CD14-positive monocyte (primary cell): ENCODE data around the gene OR2G3. TPM values are rescaled to one million over a fixed set of nuclear protein-coding genes. Genes with fewer than 3 reads are reported as not detected.
A peak's percentile ranks its signal among the peaks of the same experiment; 100 is the strongest.

Experiments used
- DNase-seq, 3 donors: peaks; one replicate each; pipeline ENCODE4 v3.0.0-alpha.2; 2011 to 2022
- H2AFZ ChIP-seq: 2 replicates; pipeline ENCODE4 v1.6.0; 2012; ENCODE audit warnings: mild to moderate bottlenecking, low read depth, low read length, inconsistent platforms; ENCODE audit not compliant: insufficient read depth, poor library complexity, severe bottlenecking
- H3K27ac ChIP-seq, 2 donors: 1 replicate in 1 of 2; 2 replicates in 1 of 2; pipeline ENCODE4 v1.5.1; 2012 to 2013; ENCODE audit warnings: low read length in 2 of 2, control low read depth in 1 of 2, inconsistent platforms in 1 of 2, low read depth in 1 of 2, mild to moderate bottlenecking in 1 of 2
- H3K27me3 ChIP-seq, 2 donors: one replicate each; pipeline versions ENCODE4 v1.6.0 to v1.6.1; 2011 to 2013; ENCODE audit warnings: low read length in 2 of 2; ENCODE audit not compliant: control insufficient read depth in 2 of 2, insufficient read depth in 2 of 2
- H3K36me3 ChIP-seq, 2 donors: replicated peaks in 1 of 2; 1 replicate in 1 of 2; 2 replicates in 1 of 2; pipeline versions ENCODE4 v1.5.1 to v1.6.1; 2012 to 2013; ENCODE audit warnings: low read length in 2 of 2, control low read depth in 1 of 2, inconsistent platforms in 1 of 2, mild to moderate bottlenecking in 1 of 2; ENCODE audit not compliant: insufficient read depth in 2 of 2, control insufficient read depth in 1 of 2
- H3K4me1 ChIP-seq, 2 donors: 1 replicate in 1 of 2; 2 replicates in 1 of 2; pipeline versions ENCODE4 v1.5.1 to v1.6.1; 2012 to 2013; ENCODE audit warnings: low read length in 2 of 2, control low read depth in 1 of 2, inconsistent platforms in 1 of 2, mild to moderate bottlenecking in 1 of 2, moderate library complexity in 1 of 2; ENCODE audit not compliant: insufficient read depth in 2 of 2, control insufficient read depth in 1 of 2
- H3K4me2 ChIP-seq: replicated peaks from 2 replicates; pipeline ENCODE3; 2012; ENCODE audit warnings: low read length, moderate library complexity, mild to moderate bottlenecking; ENCODE audit not compliant: poor library complexity, severe bottlenecking; ENCODE audit errors: extremely low read depth
- H3K4me3 ChIP-seq, 3 experiments: fragments of 200-600 bp in 1 of 3; sonication (generic) in 1 of 3; replicated peaks in 1 of 3; 1 replicate in 2 of 3; 2 replicates in 1 of 3; pipeline ENCODE4 v1.5.1; 2011 to 2013; ENCODE audit warnings: low read length in 3 of 3, mild to moderate bottlenecking in 3 of 3, control low read depth in 2 of 3, low read depth in 2 of 3, inconsistent platforms in 1 of 3, moderate library complexity in 1 of 3
- H3K79me2 ChIP-seq: 2 replicates; pipeline ENCODE4 v1.6.0; 2012; ENCODE audit warnings: mild to moderate bottlenecking, control low read depth, inconsistent platforms, low read length, moderate library complexity; ENCODE audit not compliant: insufficient read depth
- H3K9ac ChIP-seq: 2 replicates; pipeline ENCODE4 v1.6.0; 2017; ENCODE audit warnings: low read length, mild to moderate bottlenecking; ENCODE audit not compliant: insufficient read depth, poor library complexity, severe bottlenecking
- H3K9me3 ChIP-seq, 2 donors: replicated peaks in 1 of 2; 1 replicate in 1 of 2; 2 replicates in 1 of 2; pipeline versions ENCODE4 v1.5.1 to v1.6.1; 2012 to 2013; ENCODE audit warnings: low read length in 2 of 2, control low read depth in 1 of 2; ENCODE audit not compliant: control insufficient read depth in 1 of 2, insufficient read depth in 1 of 2
- H4K20me1 ChIP-seq: 2 replicates; pipeline ENCODE4 v1.6.0; 2012; ENCODE audit warnings: mild to moderate bottlenecking, low read length, control low read depth, moderate library complexity; ENCODE audit not compliant: insufficient read depth
- H3K27ac Mint-ChIP-seq, 7 donors: one replicate each; pipeline ENCODE4 v1.8.0; 2020; ENCODE audit warnings: mild to moderate bottlenecking in 7 of 7, mixed read lengths in 7 of 7, moderate library complexity in 6 of 7, inconsistent platforms in 2 of 7
- H3K27me3 Mint-ChIP-seq, 3 donors: one replicate each; pipeline ENCODE4 v1.8.0; 2021 to 2022; ENCODE audit warnings: low read depth in 3 of 3, mild to moderate bottlenecking in 3 of 3, mixed read lengths in 3 of 3, moderate library complexity in 3 of 3, inconsistent platforms in 1 of 3
- H3K36me3 Mint-ChIP-seq, 2 donors: one replicate each; pipeline ENCODE4 v1.8.0; 2020; ENCODE audit warnings: mixed read lengths in 2 of 2, inconsistent platforms in 1 of 2, mild to moderate bottlenecking in 1 of 2
- H3K4me1 Mint-ChIP-seq: one replicate; pipeline ENCODE4 v1.8.0; 2020; ENCODE audit warnings: mild to moderate bottlenecking, mixed read lengths
- H3K4me3 Mint-ChIP-seq, 2 donors: one replicate each; pipeline ENCODE4 v1.8.0; 2020; ENCODE audit warnings: mild to moderate bottlenecking in 2 of 2, mixed read lengths in 2 of 2, moderate library complexity in 1 of 2
- H3K9me3 Mint-ChIP-seq, 7 donors: one replicate each; pipeline ENCODE4 v1.8.0; 2020 to 2022; ENCODE audit warnings: mixed read lengths in 7 of 7, mild to moderate bottlenecking in 6 of 7, moderate library complexity in 6 of 7, inconsistent platforms in 2 of 7
- CTCF ChIP-seq: fragments of 200-600 bp; IDR thresholded peaks from one replicate; pipeline ENCODE4 v1.8.0; 2022; ENCODE audit warnings: antibody characterized with exemption, mild to moderate bottlenecking
- WGBS: methylation state at CpG from one replicate; pipeline ENCODE4 v1.1.5; 2013; ENCODE audit warnings: missing lambda C conversion rate; ENCODE audit not compliant: insufficient coverage; 5-methylcytosine and 5-hydroxymethylcytosine counted together
- intact Hi-C, 2 donors: fragments of 100-400 bp; cut with micrococcal nuclease; formaldehyde crosslinking; loops; one replicate each; pipeline versions ENCODE4 v1.15.0 to v1.15.1; 2023
- polyA plus RNA-seq, 3 donors: library from polyadenylated mRNA; depleted of rRNA in 1 of 3; unstranded in 2 of 3; stranded (reverse) in 1 of 3; fragments of 300-500 nt in 2 of 3; fragments of >200 nt in 1 of 3; fragmentation: Illumina TruSeq in 2 of 3; gene quantifications; 1 replicate in 2 of 3; 2 replicates in 1 of 3; pipeline ENCODE4 v1.2.3, GENCODE V29; 2012 to 2021

The OR2G3 gene
- polyA plus RNA-seq, 3 donors: not detected

GRCh38 chr1:247638011-247638410, 32.6 kb downstream of the OR2G3 start:
- DNase-seq: no peak
- H3K4me1 ChIP-seq: peaks cover 7 to 12% of the 10 kb centered on the region in 2 donors
- H3K9me3 ChIP-seq: peaks cover 0 to 5% of the 10 kb centered on the region in 2 donors
- H3K27me3 Mint-ChIP-seq: peaks cover 0 to 3% (median 0%) of the 10 kb centered on the region in 3 donors
- no peaks in the 10 kb centered on the region for H3K79me2 ChIP-seq
- no peak overlapping the region for H3K4me3 ChIP-seq
- no peaks in the 10 kb centered on the region for H3K36me3 ChIP-seq
- no peak overlapping the region for H3K27ac Mint-ChIP-seq
- no peak overlapping the region for H2AFZ ChIP-seq
- no peaks in the 10 kb centered on the region for H3K27me3 ChIP-seq
- no peak overlapping the region for H3K4me2 ChIP-seq
- no peak overlapping the region for H3K9ac ChIP-seq
- WGBS: 0% methylated on average over 1 of the region's 4 CpGs
- no peak for TF ChIP-seq CTCF
- H3K36me3 Mint-ChIP-seq: no peaks in the 10 kb centered on the region
- H3K9me3 Mint-ChIP-seq: peaks cover 3 to 16% (median 10%) of the 10 kb centered on the region in 7 donors
- intact Hi-C loops: no loop called here
- peaks cover 11% of the 10 kb centered on the region for H3K4me1 Mint-ChIP-seq
- H3K4me3 Mint-ChIP-seq: no peak overlapping the region
- no peaks in the 10 kb centered on the region for H4K20me1 ChIP-seq
- no peak overlapping the region for H3K27ac ChIP-seq

- peak overlapping the region in 1 of 3 experiments; percentile 69 for H3K4me3 ChIP-seq
- DNase-seq: no peak
- TF ChIP-seq CTCF: no peak
- H3K27ac ChIP-seq: no peak overlapping the region
- H2AFZ ChIP-seq: peak overlapping the region; percentile 79
- Mint-ChIP-seq H3K27ac (no peak overlapping the region), H3K4me1 (peaks cover 11% of the 10 kb centered on the region), H3K4me3 (peak overlapping the region; percentile 2 to 46), H3K27me3 (peaks cover 0 to 3% (median 0%) of the 10 kb centered on the region in 3 donors), H3K36me3 (no peaks in the 10 kb centered on the region), H3K9me3 (peaks cover 2 to 11% (median 8%) of the 10 kb centered on the region in 7 donors)
- H3K4me2 ChIP-seq: peak overlapping the region; percentile 78
- intact Hi-C loops: no loop called here
- no peaks in the 10 kb centered on the region for H3K27me3 ChIP-seq
- H3K9me3 ChIP-seq: peaks cover 0 to 5% of the 10 kb centered on the region in 2 donors
- H3K79me2 ChIP-seq: no peaks in the 10 kb centered on the region
- no peaks in the 10 kb centered on the region for H3K36me3 ChIP-seq
- H4K20me1 ChIP-seq: no peaks in the 10 kb centered on the region
- H3K4me1 ChIP-seq: peaks cover 7 to 12% of the 10 kb centered on the region in 2 donors
- WGBS: 83% methylated on average over 2 of the region's 6 CpGs
- H3K9ac ChIP-seq: no peak overlapping the region
Measured at GRCh38 chr1:247638781-247639180, 33.4 kb downstream of the OR2G3 start.
